Ecto neural progenitor cell (in vitro differentiated cells): Measurements from ENCODE around the gene DNHD1.

Experiments
- DNase-seq: peaks from one replicate; pipeline ENCODE4 v3.0.0-alpha.2; 2018; ENCODE audit warnings: low spot score

The DNHD1 gene

DNA sequence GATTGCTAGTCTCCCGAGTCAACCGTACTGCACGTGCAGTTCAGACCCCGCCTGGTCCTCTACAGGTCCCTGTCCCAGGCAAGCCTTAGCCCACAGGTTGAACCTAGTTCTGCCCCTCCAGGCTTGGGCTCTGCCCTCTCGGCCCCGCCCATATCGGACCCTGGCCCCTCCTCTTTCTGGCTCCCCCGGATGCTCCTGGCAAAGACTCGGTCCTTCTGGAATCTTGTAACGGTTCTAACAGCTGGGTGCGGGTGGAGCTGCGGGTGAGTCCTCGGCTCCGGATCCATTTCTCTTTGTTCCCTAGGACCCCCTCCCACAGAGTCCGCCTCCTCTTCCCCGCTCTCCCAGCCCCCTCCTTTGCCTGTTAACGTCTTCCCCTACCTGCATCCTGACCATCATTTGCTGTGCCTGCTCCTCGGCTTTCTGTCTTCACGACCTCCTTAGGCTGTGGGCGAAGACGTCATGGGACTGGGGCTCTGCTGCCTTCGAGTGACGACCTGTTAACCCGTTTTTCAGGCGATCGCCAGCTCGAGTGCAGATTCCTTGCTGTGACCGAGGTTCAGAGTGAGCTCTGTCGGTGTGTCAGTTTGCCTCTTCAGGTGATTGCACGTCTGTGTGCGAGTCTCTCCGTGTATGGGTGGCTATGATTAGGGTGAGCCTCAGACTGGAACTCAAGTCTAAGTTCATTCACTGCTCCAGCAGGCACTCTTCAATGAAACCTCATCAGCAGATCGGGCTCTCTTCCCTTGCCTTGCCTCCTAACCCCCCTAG is at the start of gene DNHD1:
TSS of gene DNHD1 (plus strand) at position 212 of the 771 bp plus-strand sequence. CDS start 936 bp downstream, outside the sequence.
- DNase-seq: no peak

DNA sequence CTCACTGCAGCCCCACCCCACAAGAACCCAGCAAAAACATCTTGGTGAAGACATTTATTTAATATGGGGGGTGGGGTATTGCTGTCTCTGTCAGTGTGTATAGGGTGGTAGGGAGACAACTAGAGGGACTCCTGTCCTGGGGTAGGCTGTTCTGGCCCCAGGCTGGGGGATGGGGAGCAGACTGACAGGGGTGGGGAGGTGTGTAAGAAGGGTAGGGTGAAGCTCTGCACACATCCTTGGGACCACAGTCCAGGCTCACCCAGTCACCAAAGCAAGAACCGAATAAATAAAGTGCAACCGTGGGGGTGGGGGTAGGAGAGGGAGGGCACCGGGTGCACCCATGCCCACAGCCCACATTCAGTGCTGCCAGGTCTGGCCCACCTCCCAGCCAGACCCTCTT is 48.5 kb upstream of the DNHD1 start:
- DNase-seq: no peak

GRCh38 chr11:6452219-6452618 is 44.9 kb upstream of the DNHD1 start:
- DNase-seq: no peak

GRCh38 chr11:6453152-6453551 is 43.9 kb upstream of the DNHD1 start:
- DNase-seq: no peak

- no peak for DNase-seq
These were observed 42.0 kb upstream of the DNHD1 start for GRCh38 chr11:6455070-6455469.

- DNase-seq: no peak
These were observed 40.6 kb upstream of the DNHD1 start for GRCh38 chr11:6456361-6457073.

DNA sequence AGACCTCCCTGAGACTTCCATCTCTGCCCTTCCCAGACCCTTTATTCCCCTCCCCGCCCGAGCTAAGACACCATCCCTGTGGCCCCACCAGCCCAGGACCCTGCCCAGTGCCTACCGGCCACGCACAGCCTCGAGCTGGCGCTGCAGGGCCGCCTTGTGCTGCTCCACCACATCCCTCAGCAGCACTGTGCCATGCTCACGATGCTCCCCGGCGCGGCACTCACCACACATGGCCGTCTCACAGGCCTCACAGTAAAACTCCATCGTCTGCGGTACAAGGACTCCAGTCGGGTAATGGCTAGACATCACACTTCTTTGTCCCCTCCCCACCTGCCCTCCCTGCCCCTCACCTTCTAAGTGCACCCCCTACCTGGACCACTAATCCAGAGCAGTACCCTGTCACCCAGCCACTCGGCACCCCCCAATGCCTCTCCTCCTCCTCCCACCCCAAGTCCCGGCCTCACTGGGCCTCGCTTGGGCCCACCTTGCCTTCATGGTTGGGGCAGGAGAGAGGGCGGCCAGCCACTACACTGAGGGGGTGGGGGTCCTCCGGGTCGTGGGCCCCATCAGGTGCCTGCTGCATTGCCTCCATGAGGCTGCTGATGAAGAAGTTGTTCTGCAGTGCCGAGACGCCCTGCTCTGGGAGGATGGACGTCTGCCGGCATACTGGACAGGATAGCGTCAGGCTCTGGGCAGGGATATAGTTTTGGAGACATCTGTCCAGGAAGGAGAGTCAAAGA is 39.3 kb upstream of the DNHD1 start:
- DNase-seq: no peak

DNA sequence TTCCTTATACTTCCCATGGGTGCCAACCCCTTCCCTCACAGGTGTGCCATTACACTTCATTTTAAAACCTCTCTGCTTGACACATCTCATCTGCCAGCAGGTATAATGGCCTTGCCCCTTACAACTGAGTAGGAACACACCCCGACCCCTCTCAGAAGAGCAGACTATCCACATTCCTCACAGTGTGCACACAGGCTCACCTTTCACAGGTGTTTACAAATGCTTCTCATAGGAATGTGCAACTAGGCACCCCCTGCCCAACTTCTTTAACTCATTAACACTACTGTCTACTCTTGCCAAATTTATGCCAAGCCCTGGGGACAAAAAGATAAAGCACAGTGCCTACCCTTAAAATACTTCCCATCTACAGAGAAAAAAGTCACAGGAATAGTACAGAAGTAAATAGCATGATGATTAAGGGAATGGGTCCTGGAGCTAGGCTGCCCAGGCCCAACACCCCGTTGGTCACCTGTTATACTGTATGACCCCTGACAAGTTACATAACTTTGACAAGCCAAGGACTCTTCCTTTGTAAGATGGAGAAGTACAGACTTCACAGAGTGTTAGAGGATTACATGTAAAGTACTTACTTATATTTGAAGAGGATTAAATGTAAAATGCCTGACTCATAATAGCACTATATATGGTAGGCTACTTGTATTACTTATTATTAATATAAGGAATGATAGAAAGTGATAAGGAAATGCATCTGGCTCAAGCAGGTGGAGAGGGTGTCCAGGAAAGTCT is 38.6 kb upstream of the DNHD1 start:
- DNase-seq: no peak

GRCh38 chr11:6459099-6459450 is 38.0 kb upstream of the DNHD1 start:
- no peak for DNase-seq

GRCh38 chr11:6468712-6469495 is 28.2 kb upstream of the DNHD1 start:
- DNase-seq: peak; percentile 92

DNA sequence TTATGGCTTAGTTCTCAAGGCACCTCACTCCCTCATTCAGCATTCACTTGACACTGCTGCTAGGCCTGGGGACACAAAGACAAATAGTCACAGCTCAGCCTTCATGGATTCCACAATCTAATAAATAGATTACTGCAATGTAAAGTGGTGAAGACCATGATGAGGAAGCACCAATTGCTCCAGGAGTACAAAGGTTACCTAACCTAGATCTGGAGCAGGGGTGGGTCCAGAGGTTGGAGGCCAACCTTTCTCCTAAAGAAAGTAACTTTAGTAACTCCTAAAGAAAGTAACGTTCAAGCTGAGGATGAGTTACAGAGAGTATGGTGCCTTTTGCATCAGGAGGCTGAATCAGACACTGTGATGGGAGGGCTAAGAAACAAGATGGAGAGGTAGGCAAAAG is 27.5 kb upstream of the DNHD1 start:
- DNase-seq: no peak

GRCh38 chr11:6472934-6473333 is 24.1 kb upstream of the DNHD1 start:
- peak; percentile 47 for DNase-seq

DNA sequence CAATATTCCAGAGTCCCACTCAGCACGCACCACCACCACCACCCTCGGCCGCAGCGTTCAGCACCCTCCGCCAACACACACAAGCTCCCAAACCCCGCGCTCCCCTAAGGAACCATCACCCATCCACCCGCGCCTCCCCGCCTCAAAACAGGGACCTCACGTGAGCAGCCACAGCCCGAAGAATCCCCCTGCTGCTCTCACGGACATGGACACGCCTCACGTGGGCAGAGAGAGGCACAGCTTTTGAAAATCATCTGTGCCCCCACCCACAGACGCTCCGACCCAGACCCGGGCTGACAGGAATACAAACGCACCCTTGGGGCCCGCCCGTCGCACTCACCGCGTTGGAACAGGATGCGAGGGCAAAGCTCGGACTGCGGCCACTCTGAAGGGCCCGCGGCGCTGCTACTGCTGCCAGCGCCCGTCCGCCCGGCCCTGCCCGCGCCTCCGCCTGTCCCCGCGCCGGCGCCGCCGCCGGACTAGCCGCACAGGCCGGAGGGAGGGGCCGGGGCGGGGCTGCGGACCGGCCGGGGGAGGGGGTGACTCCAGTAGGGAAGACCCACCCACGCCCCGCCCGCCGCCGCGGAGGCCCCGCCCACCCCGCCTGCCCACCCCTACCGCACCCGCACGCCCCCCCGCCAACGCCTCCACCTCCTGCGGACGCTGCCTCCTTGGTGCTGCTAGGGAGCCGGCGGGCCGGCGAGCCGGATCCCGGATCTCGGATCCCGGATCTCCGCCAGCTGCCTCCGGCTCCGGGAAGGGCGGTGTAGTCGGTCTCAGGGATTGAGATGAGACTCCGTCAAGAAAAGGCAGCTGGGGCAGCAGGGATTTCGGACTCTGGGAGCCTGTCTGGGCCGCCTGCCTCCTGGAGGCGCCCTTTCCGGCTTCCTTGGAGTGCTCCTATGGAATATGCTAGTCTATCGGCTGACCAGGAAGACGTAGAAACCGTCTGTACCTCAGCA is 23.3 kb upstream of the DNHD1 start, which contains the start of gene TRIM3:
TSS of gene TRIM3 (minus strand) at position 491 of the 962 bp plus-strand sequence. CDS start 8,246 bp downstream, outside the sequence.
- DNase-seq: peak; percentile 96

- DNase-seq: no peak
These were observed 22.7 kb upstream of the DNHD1 start for GRCh38 chr11:6474413-6474792.

DNA sequence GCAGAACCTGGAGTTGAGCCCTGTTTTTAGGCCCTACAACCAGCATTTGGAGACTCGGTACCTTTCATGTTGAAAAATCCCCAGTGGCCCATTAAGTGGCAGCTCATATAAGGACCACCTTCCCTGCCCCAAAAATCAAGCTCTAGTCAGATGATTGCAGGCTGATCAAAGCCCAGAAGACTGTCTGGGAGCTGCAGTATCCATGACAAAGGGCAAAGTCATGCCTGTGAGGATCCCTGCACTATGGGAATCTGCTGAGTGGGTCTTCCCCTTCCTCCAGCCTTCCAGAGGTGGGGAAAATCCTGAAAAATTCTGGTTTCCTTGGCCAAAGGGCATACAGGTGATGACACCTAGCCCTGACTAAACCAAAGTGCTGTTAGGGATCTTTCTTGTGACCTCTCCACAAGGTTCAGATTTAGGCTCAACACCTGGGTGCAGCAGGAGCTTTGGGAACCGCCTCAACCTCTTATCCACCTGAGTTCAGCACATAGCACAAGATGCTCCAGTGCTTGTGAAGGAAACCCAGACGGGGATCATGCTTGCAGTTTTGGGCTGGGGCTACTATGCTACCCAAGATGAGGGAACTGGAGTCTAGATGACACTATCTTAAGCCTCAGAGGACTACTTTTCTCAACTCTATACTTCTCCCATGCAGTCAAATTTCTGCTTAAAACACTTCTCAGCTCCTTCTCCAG is 22.1 kb upstream of the DNHD1 start:
- DNase-seq: no peak

GRCh38 chr11:6475936-6476335 is 21.1 kb upstream of the DNHD1 start:
- DNase-seq: no peak

- no peak for DNase-seq
These were observed 20.5 kb upstream of the DNHD1 start for GRCh38 chr11:6476571-6476970.

GRCh38 chr11:6480299-6480914 is 16.7 kb upstream of the DNHD1 start:
- no peak for DNase-seq
